Right renal cortex interstitium (tissue), 3 donors: ENCODE data around the gene LIN7B. TPM values are rescaled to one million over a fixed set of nuclear protein-coding genes. Genes with fewer than 3 reads are reported as not detected.
"Not testable (repeated sequence)": the region's sequence is repeated elsewhere in the genome, so short reads cannot be mapped to it uniquely, and the experiment has no call there.

Experiments used
- DNase-seq, 3 donors: peaks; one replicate each; pipeline ENCODE4 v3.0.0-alpha.2; 2013; ENCODE audit warnings: low read depth in 3 of 3, low spot score in 2 of 3
- polyA plus RNA-seq, 3 donors: library from polyadenylated mRNA; unstranded; fragments of 120-200 nt; gene quantifications; one replicate each; pipeline ENCODE4 v1.2.1, GENCODE V29; 2013; ENCODE audit not compliant: insufficient read length in 3 of 3

Gene LIN7B
- 1 to 10 TPM; 6.5 to 6.7 (median 6.6) TPM for polyA plus RNA-seq

GRCh38 chr19:49113762-49114629 is at the start of gene LIN7B:
Gene LIN7B, plus strand, starts transcription at chr19:49114370. Its CDS starts 35 bp downstream, at chr19:49114405.
- DNase-seq, result peak in 1 of 3 donors; percentile 52

GRCh38 chr19:49064768-49065611 is 49.2 kb upstream of the LIN7B start, which contains the start of gene NTF4:
Gene NTF4, minus strand, starts transcription at chr19:49064818. Its CDS starts 2,821 bp downstream, at chr19:49061997.
- DNase-seq, result no peak

- no peak for DNase-seq
Measured at GRCh38 chr19:49065905-49066512, 48.2 kb upstream of the LIN7B start.

- DNase-seq, result no peak
Measured at GRCh38 chr19:49067554-49067953, 46.6 kb upstream of the LIN7B start.

GRCh38 chr19:49069026-49069425 is 45.1 kb upstream of the LIN7B start:
- no peak for DNase-seq

GRCh38 chr19:49070416-49070815 is 43.8 kb upstream of the LIN7B start:
- DNase-seq, result no peak

GRCh38 chr19:49071860-49072547 is 42.2 kb upstream of the LIN7B start:
- DNase-seq, result no peak

GRCh38 chr19:49073514-49074378 is 40.4 kb upstream of the LIN7B start:
- no peak for DNase-seq

GRCh38 chr19:49074869-49075268 is 39.3 kb upstream of the LIN7B start:
- DNase-seq, result not testable (repeated sequence)

- DNase-seq, result no peak
Measured at GRCh38 chr19:49080392-49080791, 33.8 kb upstream of the LIN7B start.

GRCh38 chr19:49081273-49081672 is 32.9 kb upstream of the LIN7B start:
- DNase-seq, result no peak

GRCh38 chr19:49084206-49085019 is 29.8 kb upstream of the LIN7B start:
- no peak for DNase-seq

GRCh38 chr19:49085020-49085867 is 28.9 kb upstream of the LIN7B start, which contains the start of gene SNRNP70:
Gene SNRNP70, plus strand, starts transcription at chr19:49085451. Its CDS starts 964 bp downstream, at chr19:49086415.
- DNase-seq, result peak; percentile 96 to 98 (median 97)

- no peak for DNase-seq
Measured at GRCh38 chr19:49085868-49086232, 28.3 kb upstream of the LIN7B start.

GRCh38 chr19:49086296-49086695 is 27.9 kb upstream of the LIN7B start:
- no peak for DNase-seq

- DNase-seq, result no peak
Measured at GRCh38 chr19:49091391-49092038, 22.7 kb upstream of the LIN7B start.

GRCh38 chr19:49092686-49093085 is 21.5 kb upstream of the LIN7B start:
- DNase-seq, result no peak
